Liver (tissue), 3 donors: ENCODE measurements around the gene DTNB.

Experiments used
- RXRA ChIP-seq, 2 donors: IDR thresholded peaks; 2 replicates each; pipeline ENCODE4 v1.6.1; 2017 to 2018; ENCODE audit warnings: antibody characterized with exemption in 2 of 2, mild to moderate bottlenecking in 1 of 2
- SP1 ChIP-seq: IDR thresholded peaks from 2 replicates; pipeline ENCODE4 v1.6.1; 2018; ENCODE audit warnings: antibody characterized with exemption, mild to moderate bottlenecking
- TF ChIP-seq, protein P1 (sequence below): fragments of 150-350 bp; IDR thresholded peaks from 2 replicates; pipeline ENCODE4 v1.5.1; 2017; ENCODE audit warnings: improper control_type of control experiment, low read depth, low read length; ENCODE audit not compliant: missing input control
- TF ChIP-seq, protein P2 (sequence below): IDR thresholded peaks from 2 replicates; pipeline ENCODE4 v1.6.1; 2016; ENCODE audit warnings: antibody characterized with exemption
- TF ChIP-seq, protein P3 (sequence below): IDR thresholded peaks from 2 replicates; pipeline ENCODE4 v1.6.1; 2016; ENCODE audit warnings: antibody characterized with exemption, mild to moderate bottlenecking
- TF ChIP-seq, protein P4 (sequence below): IDR thresholded peaks from 2 replicates; pipeline ENCODE4 v1.6.1; 2016; ENCODE audit warnings: antibody characterized with exemption
- donor health status: healthy.
- donor health status: healthy.

DNA sequence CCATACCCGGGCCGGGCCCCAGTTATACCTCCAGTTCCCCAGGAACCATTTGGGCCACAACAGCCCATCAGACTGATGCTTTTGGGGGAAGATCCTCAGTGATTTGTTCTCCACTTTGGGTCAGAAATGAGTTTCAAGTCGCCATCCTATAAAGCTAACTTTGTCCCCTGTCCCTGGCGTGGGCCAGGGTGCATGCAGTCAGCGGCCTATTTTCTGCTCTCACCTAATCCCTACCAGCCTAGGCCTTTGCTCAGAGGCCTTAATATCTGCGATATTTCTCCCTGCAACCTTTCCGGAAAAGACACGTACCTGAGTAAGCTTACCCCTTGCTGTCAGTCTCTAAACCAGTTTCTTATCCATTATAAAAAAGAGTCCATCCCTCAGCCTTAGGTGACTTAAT is 338.9 kb downstream of the DTNB start:
- TF ChIP-seq, protein P1, sequence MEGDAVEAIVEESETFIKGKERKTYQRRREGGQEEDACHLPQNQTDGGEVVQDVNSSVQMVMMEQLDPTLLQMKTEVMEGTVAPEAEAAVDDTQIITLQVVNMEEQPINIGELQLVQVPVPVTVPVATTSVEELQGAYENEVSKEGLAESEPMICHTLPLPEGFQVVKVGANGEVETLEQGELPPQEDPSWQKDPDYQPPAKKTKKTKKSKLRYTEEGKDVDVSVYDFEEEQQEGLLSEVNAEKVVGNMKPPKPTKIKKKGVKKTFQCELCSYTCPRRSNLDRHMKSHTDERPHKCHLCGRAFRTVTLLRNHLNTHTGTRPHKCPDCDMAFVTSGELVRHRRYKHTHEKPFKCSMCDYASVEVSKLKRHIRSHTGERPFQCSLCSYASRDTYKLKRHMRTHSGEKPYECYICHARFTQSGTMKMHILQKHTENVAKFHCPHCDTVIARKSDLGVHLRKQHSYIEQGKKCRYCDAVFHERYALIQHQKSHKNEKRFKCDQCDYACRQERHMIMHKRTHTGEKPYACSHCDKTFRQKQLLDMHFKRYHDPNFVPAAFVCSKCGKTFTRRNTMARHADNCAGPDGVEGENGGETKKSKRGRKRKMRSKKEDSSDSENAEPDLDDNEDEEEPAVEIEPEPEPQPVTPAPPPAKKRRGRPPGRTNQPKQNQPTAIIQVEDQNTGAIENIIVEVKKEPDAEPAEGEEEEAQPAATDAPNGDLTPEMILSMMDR: no peak
- TF ChIP-seq, protein P2, sequence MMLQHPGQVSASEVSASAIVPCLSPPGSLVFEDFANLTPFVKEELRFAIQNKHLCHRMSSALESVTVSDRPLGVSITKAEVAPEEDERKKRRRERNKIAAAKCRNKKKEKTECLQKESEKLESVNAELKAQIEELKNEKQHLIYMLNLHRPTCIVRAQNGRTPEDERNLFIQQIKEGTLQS: no peak
- TF ChIP-seq, protein P3, sequence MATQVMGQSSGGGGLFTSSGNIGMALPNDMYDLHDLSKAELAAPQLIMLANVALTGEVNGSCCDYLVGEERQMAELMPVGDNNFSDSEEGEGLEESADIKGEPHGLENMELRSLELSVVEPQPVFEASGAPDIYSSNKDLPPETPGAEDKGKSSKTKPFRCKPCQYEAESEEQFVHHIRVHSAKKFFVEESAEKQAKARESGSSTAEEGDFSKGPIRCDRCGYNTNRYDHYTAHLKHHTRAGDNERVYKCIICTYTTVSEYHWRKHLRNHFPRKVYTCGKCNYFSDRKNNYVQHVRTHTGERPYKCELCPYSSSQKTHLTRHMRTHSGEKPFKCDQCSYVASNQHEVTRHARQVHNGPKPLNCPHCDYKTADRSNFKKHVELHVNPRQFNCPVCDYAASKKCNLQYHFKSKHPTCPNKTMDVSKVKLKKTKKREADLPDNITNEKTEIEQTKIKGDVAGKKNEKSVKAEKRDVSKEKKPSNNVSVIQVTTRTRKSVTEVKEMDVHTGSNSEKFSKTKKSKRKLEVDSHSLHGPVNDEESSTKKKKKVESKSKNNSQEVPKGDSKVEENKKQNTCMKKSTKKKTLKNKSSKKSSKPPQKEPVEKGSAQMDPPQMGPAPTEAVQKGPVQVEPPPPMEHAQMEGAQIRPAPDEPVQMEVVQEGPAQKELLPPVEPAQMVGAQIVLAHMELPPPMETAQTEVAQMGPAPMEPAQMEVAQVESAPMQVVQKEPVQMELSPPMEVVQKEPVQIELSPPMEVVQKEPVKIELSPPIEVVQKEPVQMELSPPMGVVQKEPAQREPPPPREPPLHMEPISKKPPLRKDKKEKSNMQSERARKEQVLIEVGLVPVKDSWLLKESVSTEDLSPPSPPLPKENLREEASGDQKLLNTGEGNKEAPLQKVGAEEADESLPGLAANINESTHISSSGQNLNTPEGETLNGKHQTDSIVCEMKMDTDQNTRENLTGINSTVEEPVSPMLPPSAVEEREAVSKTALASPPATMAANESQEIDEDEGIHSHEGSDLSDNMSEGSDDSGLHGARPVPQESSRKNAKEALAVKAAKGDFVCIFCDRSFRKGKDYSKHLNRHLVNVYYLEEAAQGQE: no peak
- no peak for TF ChIP-seq SP1
- no peak for TF ChIP-seq RXRA (IDR thresholded peaks at IDR 0.05)
- TF ChIP-seq, protein P4, sequence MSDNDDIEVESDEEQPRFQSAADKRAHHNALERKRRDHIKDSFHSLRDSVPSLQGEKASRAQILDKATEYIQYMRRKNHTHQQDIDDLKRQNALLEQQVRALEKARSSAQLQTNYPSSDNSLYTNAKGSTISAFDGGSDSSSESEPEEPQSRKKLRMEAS: no peak
